ENCODE data around the gene ALDH9A1. TPM values are rescaled to one million over a fixed set of nuclear protein-coding genes. Genes with fewer than 3 reads are reported as not detected.

Gene ALDH9A1
- total and polyA plus RNA-seq, 2 of the 8 experiments (the other 6 are each of a cell fraction or from before 2014, with no cell fraction given): 57.6 to 63.8 TPM

DNA sequence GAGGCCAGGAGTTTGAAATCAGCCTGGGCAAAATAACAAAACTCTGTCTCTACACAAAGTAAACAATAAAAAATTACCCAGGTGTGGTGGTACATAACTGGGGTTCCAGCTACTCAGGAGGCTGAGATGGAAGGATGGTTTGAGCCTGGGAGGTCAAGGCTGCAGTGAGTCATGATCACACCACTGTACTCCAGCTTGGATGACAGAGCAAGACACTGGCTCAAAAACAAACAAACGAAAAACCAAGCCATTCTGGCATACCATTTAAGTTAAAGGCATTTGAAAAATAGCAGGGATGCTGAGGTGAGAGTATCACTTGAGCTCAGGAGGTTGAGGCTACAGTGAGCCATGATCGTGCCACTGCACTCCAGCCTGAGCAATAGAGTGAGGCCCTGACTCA, 5.3 kb upstream of the ALDH9A1 start:
- H3K79me2 ChIP-seq (ENCODE audit: control insufficient read depth in 1 of 2, insufficient read depth in 2 of 2, low read length in 2 of 2): no peaks in the 10 kb centered on the region
- H3K56ac ChIP-seq (replicated peaks; ENCODE audit: insufficient read length, low read depth, low read length): no peak overlapping the region
- no peak overlapping the region for H2BK20ac ChIP-seq (ENCODE audit: low read length)
- no peak overlapping the region for H3K4me2 ChIP-seq (ENCODE audit: insufficient read depth in 1 of 2, low read depth in 2 of 2, low read length in 2 of 2)
- H3K23ac ChIP-seq (ENCODE audit: insufficient read length): no peak overlapping the region
- H4K8ac ChIP-seq (ENCODE audit: extremely low read depth, insufficient read depth, low read length): no peak overlapping the region
- no peak overlapping the region for H3K4me3 ChIP-seq (ENCODE audit: extremely low read depth in 1 of 4, insufficient read depth in 2 of 4, low read depth in 3 of 4, low read length in 4 of 4)
- no peak for FAIRE-seq
- no peak overlapping the region for H3K14ac ChIP-seq (ENCODE audit: insufficient read length)
- TF ChIP-seq NANOG (IDR thresholded peaks at IDR 0.05; ENCODE audit: insufficient read depth, low read depth, low read length, poor library complexity, severe bottlenecking) (no peak), RXRA (IDR thresholded peaks at IDR 0.05; ENCODE audit: insufficient read depth, low read depth, low read length) (no peak), SUZ12 (IDR thresholded peaks at IDR 0.05; ENCODE audit: low read length) (no peak), CTBP2 (IDR thresholded peaks at IDR 0.05; ENCODE audit: borderline replicate concordance, insufficient read depth, insufficient read length, low read length) (no peak)
- TF ChIP-seq, protein P1, sequence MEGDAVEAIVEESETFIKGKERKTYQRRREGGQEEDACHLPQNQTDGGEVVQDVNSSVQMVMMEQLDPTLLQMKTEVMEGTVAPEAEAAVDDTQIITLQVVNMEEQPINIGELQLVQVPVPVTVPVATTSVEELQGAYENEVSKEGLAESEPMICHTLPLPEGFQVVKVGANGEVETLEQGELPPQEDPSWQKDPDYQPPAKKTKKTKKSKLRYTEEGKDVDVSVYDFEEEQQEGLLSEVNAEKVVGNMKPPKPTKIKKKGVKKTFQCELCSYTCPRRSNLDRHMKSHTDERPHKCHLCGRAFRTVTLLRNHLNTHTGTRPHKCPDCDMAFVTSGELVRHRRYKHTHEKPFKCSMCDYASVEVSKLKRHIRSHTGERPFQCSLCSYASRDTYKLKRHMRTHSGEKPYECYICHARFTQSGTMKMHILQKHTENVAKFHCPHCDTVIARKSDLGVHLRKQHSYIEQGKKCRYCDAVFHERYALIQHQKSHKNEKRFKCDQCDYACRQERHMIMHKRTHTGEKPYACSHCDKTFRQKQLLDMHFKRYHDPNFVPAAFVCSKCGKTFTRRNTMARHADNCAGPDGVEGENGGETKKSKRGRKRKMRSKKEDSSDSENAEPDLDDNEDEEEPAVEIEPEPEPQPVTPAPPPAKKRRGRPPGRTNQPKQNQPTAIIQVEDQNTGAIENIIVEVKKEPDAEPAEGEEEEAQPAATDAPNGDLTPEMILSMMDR (IDR thresholded peaks at IDR 0.05; ENCODE audit: control extremely low read depth in 1 of 3, insufficient read depth in 1 of 3, low read depth in 1 of 3, low read length in 3 of 3): no peak
- no peak overlapping the region for H2AK5ac ChIP-seq (ENCODE audit: low read depth, low read length)
- no peaks in the 10 kb centered on the region for H4K20me1 ChIP-seq (replicated peaks in 1 of 2; ENCODE audit: control insufficient read depth in 1 of 2, insufficient read depth in 2 of 2, low read length in 2 of 2)
- ChIA-PET POLR2A (ENCODE audit: partially characterized antibody) (interaction anchor here (0.9 kb wide), 1 partner anchor 126 kb away, joined by 3 read pairs; no protein-coding TSS in a partner anchor), CTCF (ENCODE audit: partially characterized antibody) (interaction anchor here (0.6 to 1.1 kb wide), 2 partner anchors 111 to 198 kb away, joined by 3 read pairs; no protein-coding TSS in a partner anchor)
- no peak overlapping the region for H2BK5ac ChIP-seq (ENCODE audit: low read depth, low read length)
- no peaks in the 10 kb centered on the region for H3K79me1 ChIP-seq (ENCODE audit: low read depth, low read length)
- no peak overlapping the region for H3K27ac ChIP-seq (ENCODE audit: low read depth, low read length)
- no peak overlapping the region for H4K91ac ChIP-seq (replicated peaks; ENCODE audit: insufficient read length, low read length)
- no peak overlapping the region for H2AFZ ChIP-seq (ENCODE audit: low read length)
- no peak overlapping the region for H3K4ac ChIP-seq (replicated peaks; ENCODE audit: insufficient read length, low read depth, low read length)
- no peak overlapping the region for H4K5ac ChIP-seq (ENCODE audit: insufficient read length, low read depth, low read length)
- no peak overlapping the region for H2BK120ac ChIP-seq (replicated peaks; ENCODE audit: low read depth, low read length)
- H3K18ac ChIP-seq (ENCODE audit: extremely low read depth, low read length): no peak overlapping the region
- 97% methylated on average over 2 of the region's 2 CpGs; no CpG with 5 or more reads in 1 of the 2 experiments for WGBS, 2 experiments (ENCODE audit: extremely low coverage in 1 of 2, insufficient coverage in 1 of 2, insufficient read length in 1 of 2, insufficient replicate concordance in 2 of 2, low coverage in 1 of 2, low lambda C conversion rate in 2 of 2, missing lambda C conversion rate in 1 of 2)
- H3K4me1 ChIP-seq (replicated peaks in 1 of 4; ENCODE audit: control insufficient read depth in 3 of 4, insufficient read depth in 4 of 4, low read length in 3 of 4): no peaks in the 10 kb centered on the region
- H3K9ac ChIP-seq (replicated peaks in 1 of 4; ENCODE audit: extremely low read depth in 1 of 4, low read depth in 3 of 4, low read length in 3 of 4): no peak overlapping the region
- no peak overlapping the region for H2BK15ac ChIP-seq (ENCODE audit: low read length)
- no peaks in the 10 kb centered on the region for H3K36me3 ChIP-seq (ENCODE audit: control insufficient read depth in 2 of 4, insufficient read depth in 4 of 4, low read length in 3 of 4)
- H3K27me3 ChIP-seq (replicated peaks in 1 of 4; ENCODE audit: control insufficient read depth in 3 of 4, extremely low read depth in 1 of 4, insufficient read depth in 3 of 4, low read length in 3 of 4): no peaks in the 10 kb centered on the region
- peaks cover 2% of the 10 kb centered on the region for H3K23me2 ChIP-seq (ENCODE audit: low read depth, low read length)
- no peak for DNase-seq (ENCODE audit: low read depth in 1 of 2, low spot score in 2 of 2)
- H3K9me3 ChIP-seq (ENCODE audit: insufficient read depth in 2 of 2, low read depth in 1 of 2, low read length in 1 of 2): no peaks in the 10 kb centered on the region
- no peak overlapping the region for H2BK12ac ChIP-seq (ENCODE audit: low read depth, low read length)

Data from H1 (cell line).